Suprapubic skin (tissue), 4 donors: Measurements from ENCODE around the gene IFITM10.

Experiments
- EP300 ChIP-seq: sonication (generic); formaldehyde crosslinking; IDR thresholded peaks from one replicate; pipeline ENCODE4 v1.6.1; 2017; ENCODE audit warnings: antibody characterized with exemption
- POLR2AphosphoS5 ChIP-seq, 3 donors: sonication (generic); formaldehyde crosslinking; IDR thresholded peaks; one replicate each; pipeline ENCODE4 v1.6.1; 2017; ENCODE audit warnings: antibody characterized with exemption in 3 of 3
- TF ChIP-seq, protein P1 (sequence below), 2 donors: fragments of 200-600 bp in 1 of 2; fragments of 450-650 bp in 1 of 2; sonication (generic) in 1 of 2; IDR thresholded peaks; one replicate each; pipeline ENCODE4 v1.5.1; 2016 to 2019; ENCODE audit warnings: antibody characterized with exemption in 2 of 2, mild to moderate bottlenecking in 1 of 2, moderate library complexity in 1 of 2

DNA sequence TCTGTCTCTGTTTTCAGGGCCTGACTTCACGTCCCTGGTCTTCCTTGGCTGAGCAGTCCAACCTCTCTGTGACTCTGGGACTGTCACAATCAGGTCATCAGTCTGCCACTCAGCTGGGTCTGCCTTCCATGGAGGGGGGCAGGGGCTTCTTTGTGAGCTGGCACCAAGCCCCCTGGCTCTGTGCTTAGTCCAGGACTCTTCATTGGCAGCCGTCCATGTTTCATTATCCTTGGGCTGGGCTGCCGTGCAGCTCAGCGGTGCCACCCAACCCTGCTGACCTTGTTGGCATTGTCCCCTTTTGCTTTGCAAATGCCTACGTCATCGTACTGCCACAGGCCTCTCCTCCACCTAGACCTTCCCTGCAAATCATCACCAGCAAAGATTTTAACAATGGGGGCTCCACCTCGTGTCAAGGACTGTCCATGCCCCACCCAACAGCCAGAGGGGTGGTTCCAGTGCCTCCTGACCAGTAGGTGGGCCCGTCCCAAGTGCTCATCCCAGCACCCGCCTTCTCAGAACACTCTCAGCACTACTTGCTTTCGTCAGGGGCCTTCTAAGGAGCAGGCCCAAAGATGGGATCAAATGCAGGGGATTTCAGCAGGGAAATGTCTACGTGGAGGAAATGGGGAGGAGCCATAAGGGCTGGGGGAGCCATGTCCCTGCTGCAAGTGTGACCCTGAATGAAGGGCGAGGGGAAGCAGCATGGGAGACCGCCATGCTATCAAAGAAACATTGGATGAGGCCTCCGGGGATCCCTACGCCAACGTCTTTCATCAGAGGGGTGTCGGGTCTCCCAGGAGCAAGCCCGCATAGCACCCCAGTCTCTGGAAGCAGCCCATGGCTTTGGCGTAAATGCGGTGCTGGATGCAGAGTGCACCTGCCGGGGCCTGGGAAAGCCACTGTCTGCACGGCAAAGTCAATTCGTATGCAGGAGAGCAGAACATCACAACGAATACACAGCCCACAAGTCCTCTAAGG, 35.2 kb downstream of the IFITM10 start:
- TF ChIP-seq, protein P1, sequence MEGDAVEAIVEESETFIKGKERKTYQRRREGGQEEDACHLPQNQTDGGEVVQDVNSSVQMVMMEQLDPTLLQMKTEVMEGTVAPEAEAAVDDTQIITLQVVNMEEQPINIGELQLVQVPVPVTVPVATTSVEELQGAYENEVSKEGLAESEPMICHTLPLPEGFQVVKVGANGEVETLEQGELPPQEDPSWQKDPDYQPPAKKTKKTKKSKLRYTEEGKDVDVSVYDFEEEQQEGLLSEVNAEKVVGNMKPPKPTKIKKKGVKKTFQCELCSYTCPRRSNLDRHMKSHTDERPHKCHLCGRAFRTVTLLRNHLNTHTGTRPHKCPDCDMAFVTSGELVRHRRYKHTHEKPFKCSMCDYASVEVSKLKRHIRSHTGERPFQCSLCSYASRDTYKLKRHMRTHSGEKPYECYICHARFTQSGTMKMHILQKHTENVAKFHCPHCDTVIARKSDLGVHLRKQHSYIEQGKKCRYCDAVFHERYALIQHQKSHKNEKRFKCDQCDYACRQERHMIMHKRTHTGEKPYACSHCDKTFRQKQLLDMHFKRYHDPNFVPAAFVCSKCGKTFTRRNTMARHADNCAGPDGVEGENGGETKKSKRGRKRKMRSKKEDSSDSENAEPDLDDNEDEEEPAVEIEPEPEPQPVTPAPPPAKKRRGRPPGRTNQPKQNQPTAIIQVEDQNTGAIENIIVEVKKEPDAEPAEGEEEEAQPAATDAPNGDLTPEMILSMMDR (IDR thresholded peaks at IDR 0.05): no peak
- TF ChIP-seq EP300 (no peak), POLR2AphosphoS5 (IDR thresholded peaks at IDR 0.05) (no peak)
